Measurements from ENCODE around the gene NCBP3.

- no peak for TF ChIP-seq POLR2A (IDR thresholded peaks at IDR 0.05)
- TF ChIP-seq CTCF (IDR thresholded peaks at IDR 0.05), result no peak
Measured at GRCh38 chr17:3801792-3802191, 44.3 kb downstream of the NCBP3 start.

Data from tibial nerve (tissue), 3 donors.